ENCODE measurements around the gene TARBP1.
A peak's percentile ranks its signal among the peaks of the same experiment; 100 is the strongest.

Gene TARBP1

GRCh38 chr1:234458352-234459017, 20.5 kb downstream of the TARBP1 start:
- Histone ChIP-seq H3K27me3 (ENCODE audit: control insufficient read depth, insufficient read depth, low read length) (no peaks in the 10 kb centered on the region), H3K9ac (ENCODE audit: low read depth, low read length) (no peak overlapping the region), H3K9me3 (replicated peaks; ENCODE audit: low read length) (no peaks in the 10 kb centered on the region), H3K36me3 (ENCODE audit: insufficient read depth, low read length) (peaks cover 14% of the 10 kb centered on the region), H3K4me1 (ENCODE audit: control insufficient read depth, insufficient read depth, low read length) (no peaks in the 10 kb centered on the region), H3K4me2 (ENCODE audit: low read length) (no peak overlapping the region), H3K4me3 (ENCODE audit: low read length) (no peak overlapping the region)

GRCh38 chr1:234454926-234455325, 24.1 kb downstream of the TARBP1 start:
- Histone ChIP-seq H3K9me3 (replicated peaks; ENCODE audit: low read length) (no peaks in the 10 kb centered on the region), H3K4me2 (ENCODE audit: low read length) (no peak overlapping the region), H3K4me3 (ENCODE audit: low read length) (no peak overlapping the region), H3K27me3 (ENCODE audit: control insufficient read depth, insufficient read depth, low read length) (no peaks in the 10 kb centered on the region), H3K9ac (ENCODE audit: low read depth, low read length) (no peak overlapping the region), H3K36me3 (ENCODE audit: insufficient read depth, low read length) (peaks cover 18% of the 10 kb centered on the region), H3K4me1 (ENCODE audit: control insufficient read depth, insufficient read depth, low read length) (no peaks in the 10 kb centered on the region)

- peaks cover 21% of the 10 kb centered on the region for H3K36me3 ChIP-seq (ENCODE audit: insufficient read depth, low read length)
- H3K27me3 ChIP-seq (ENCODE audit: control insufficient read depth, insufficient read depth, low read length), result no peaks in the 10 kb centered on the region
Observed at GRCh38 chr1:234452406-234452965, 26.5 kb downstream of the TARBP1 start.

GRCh38 chr1:234440348-234440747, 38.6 kb downstream of the TARBP1 start:
- H3K27me3 ChIP-seq (ENCODE audit: control insufficient read depth, insufficient read depth, low read length), result no peaks in the 10 kb centered on the region
- H3K4me1 ChIP-seq (ENCODE audit: control insufficient read depth, insufficient read depth, low read length), result no peaks in the 10 kb centered on the region
- H3K9ac ChIP-seq (ENCODE audit: low read depth, low read length), result no peak overlapping the region
- H3K36me3 ChIP-seq (ENCODE audit: insufficient read depth, low read length), result peaks cover 6% of the 10 kb centered on the region
- no peak overlapping the region for H3K4me3 ChIP-seq (ENCODE audit: low read length)
- H3K4me2 ChIP-seq (ENCODE audit: low read length), result no peak overlapping the region
- H3K9me3 ChIP-seq (replicated peaks; ENCODE audit: low read length), result peaks cover 3% of the 10 kb centered on the region

More at GRCh38 chr1:234452406-234452965, 26.5 kb downstream of the TARBP1 start:
- H3K4me1 ChIP-seq (ENCODE audit: control insufficient read depth, insufficient read depth, low read length), result no peaks in the 10 kb centered on the region
- no peak overlapping the region for H3K4me2 ChIP-seq (ENCODE audit: low read length)
- H3K9ac ChIP-seq (ENCODE audit: low read depth, low read length), result no peak overlapping the region
- no peaks in the 10 kb centered on the region for H3K9me3 ChIP-seq (replicated peaks; ENCODE audit: low read length)
- no peak overlapping the region for H3K4me3 ChIP-seq (ENCODE audit: low read length)

GRCh38 chr1:234438579-234438978, 40.4 kb downstream of the TARBP1 start:
- Histone ChIP-seq H3K27me3 (ENCODE audit: control insufficient read depth, insufficient read depth, low read length) (no peaks in the 10 kb centered on the region), H3K36me3 (ENCODE audit: insufficient read depth, low read length) (peaks cover 6% of the 10 kb centered on the region), H3K4me3 (ENCODE audit: low read length) (no peak overlapping the region)

GRCh38 chr1:234437423-234438171, 41.4 kb downstream of the TARBP1 start:
- no peak overlapping the region for H3K9ac ChIP-seq (ENCODE audit: low read depth, low read length)
- peaks cover 10% of the 10 kb centered on the region for H3K4me1 ChIP-seq (ENCODE audit: control insufficient read depth, insufficient read depth, low read length)
- H3K9me3 ChIP-seq (replicated peaks; ENCODE audit: low read length), result peaks cover 3% of the 10 kb centered on the region
- peaks cover 9% of the 10 kb centered on the region for H3K36me3 ChIP-seq (ENCODE audit: insufficient read depth, low read length)
- no peak overlapping the region for H3K4me3 ChIP-seq (ENCODE audit: low read length)
- H3K4me2 ChIP-seq (ENCODE audit: low read length), result no peak overlapping the region
- no peaks in the 10 kb centered on the region for H3K27me3 ChIP-seq (ENCODE audit: control insufficient read depth, insufficient read depth, low read length)

More at GRCh38 chr1:234438579-234438978, 40.4 kb downstream of the TARBP1 start:
- Histone ChIP-seq H3K9me3 (replicated peaks; ENCODE audit: low read length) (peaks cover 3% of the 10 kb centered on the region), H3K4me2 (ENCODE audit: low read length) (no peak overlapping the region), H3K4me1 (ENCODE audit: control insufficient read depth, insufficient read depth, low read length) (peaks cover 5% of the 10 kb centered on the region), H3K9ac (ENCODE audit: low read depth, low read length) (no peak overlapping the region)

- H3K4me2 ChIP-seq (ENCODE audit: low read length), result no peak overlapping the region
- H3K27me3 ChIP-seq (ENCODE audit: control insufficient read depth, insufficient read depth, low read length), result no peaks in the 10 kb centered on the region
- H3K9ac ChIP-seq (ENCODE audit: low read depth, low read length), result no peak overlapping the region
- peaks cover 13% of the 10 kb centered on the region for H3K36me3 ChIP-seq (ENCODE audit: insufficient read depth, low read length)
- peaks cover 3% of the 10 kb centered on the region for H3K9me3 ChIP-seq (replicated peaks; ENCODE audit: low read length)
- H3K4me1 ChIP-seq (ENCODE audit: control insufficient read depth, insufficient read depth, low read length), result peaks cover 16% of the 10 kb centered on the region
- H3K4me3 ChIP-seq (ENCODE audit: low read length), result no peak overlapping the region
Observed at GRCh38 chr1:234435620-234436019, 43.4 kb downstream of the TARBP1 start.

- Histone ChIP-seq H3K27me3 (ENCODE audit: control insufficient read depth, insufficient read depth, low read length) (no peaks in the 10 kb centered on the region), H3K4me2 (ENCODE audit: low read length) (no peak overlapping the region), H3K9ac (ENCODE audit: low read depth, low read length) (no peak overlapping the region), H3K4me1 (ENCODE audit: control insufficient read depth, insufficient read depth, low read length) (peaks cover 16% of the 10 kb centered on the region), H3K4me3 (ENCODE audit: low read length) (no peak overlapping the region), H3K36me3 (ENCODE audit: insufficient read depth, low read length) (peaks cover 18% of the 10 kb centered on the region), H3K9me3 (replicated peaks; ENCODE audit: low read length) (peaks cover under 1% of the 10 kb centered on the region)
Observed at GRCh38 chr1:234434706-234435105, 44.3 kb downstream of the TARBP1 start.

- Histone ChIP-seq H3K9me3 (replicated peaks; ENCODE audit: low read length) (no peaks in the 10 kb centered on the region), H3K27me3 (ENCODE audit: control insufficient read depth, insufficient read depth, low read length) (no peaks in the 10 kb centered on the region), H3K4me3 (ENCODE audit: low read length) (no peak overlapping the region), H3K9ac (ENCODE audit: low read depth, low read length) (no peak overlapping the region), H3K36me3 (ENCODE audit: insufficient read depth, low read length) (peaks cover 24% of the 10 kb centered on the region), H3K4me2 (ENCODE audit: low read length) (peak overlapping the region; percentile 32), H3K4me1 (ENCODE audit: control insufficient read depth, insufficient read depth, low read length) (peaks cover 16% of the 10 kb centered on the region)
Observed at GRCh38 chr1:234433563-234434285, 45.3 kb downstream of the TARBP1 start.

- peaks cover 16% of the 10 kb centered on the region for H3K4me1 ChIP-seq (ENCODE audit: control insufficient read depth, insufficient read depth, low read length)
- H3K9me3 ChIP-seq (replicated peaks; ENCODE audit: low read length), result no peaks in the 10 kb centered on the region
- H3K36me3 ChIP-seq (ENCODE audit: insufficient read depth, low read length), result peaks cover 24% of the 10 kb centered on the region
- H3K9ac ChIP-seq (ENCODE audit: low read depth, low read length), result no peak overlapping the region
- no peak overlapping the region for H3K4me2 ChIP-seq (ENCODE audit: low read length)
- no peaks in the 10 kb centered on the region for H3K27me3 ChIP-seq (ENCODE audit: control insufficient read depth, insufficient read depth, low read length)
- H3K4me3 ChIP-seq (ENCODE audit: low read length), result no peak overlapping the region
Observed at GRCh38 chr1:234431255-234431654, 47.7 kb downstream of the TARBP1 start.

- H3K4me1 ChIP-seq (ENCODE audit: control insufficient read depth, insufficient read depth, low read length), result peaks cover 16% of the 10 kb centered on the region
- H3K9me3 ChIP-seq (replicated peaks; ENCODE audit: low read length), result no peaks in the 10 kb centered on the region
- no peak overlapping the region for H3K4me3 ChIP-seq (ENCODE audit: low read length)
- H3K9ac ChIP-seq (ENCODE audit: low read depth, low read length), result no peak overlapping the region
- peaks cover 24% of the 10 kb centered on the region for H3K36me3 ChIP-seq (ENCODE audit: insufficient read depth, low read length)
- no peaks in the 10 kb centered on the region for H3K27me3 ChIP-seq (ENCODE audit: control insufficient read depth, insufficient read depth, low read length)
- H3K4me2 ChIP-seq (ENCODE audit: low read length), result no peak overlapping the region
Observed at GRCh38 chr1:234430691-234431090, 48.3 kb downstream of the TARBP1 start.
